IMR-90 (cell line): ENCODE results near the gene MANSC4. TPM values are rescaled to one million over a fixed set of nuclear protein-coding genes. Genes with fewer than 3 reads are reported as not detected.
A peak's percentile ranks its signal among the peaks of the same experiment; 100 is the strongest.

Experiments used
- CEBPB ChIP-seq: IDR thresholded peaks from 2 replicates; pipeline ENCODE4 v1.6.1; 2012; ENCODE audit warnings: low read depth, low read length, improper control_type of control experiment
- FOS ChIP-seq: fragments of 150-350 bp; IDR thresholded peaks from 2 replicates; pipeline ENCODE4 v1.6.1; 2016; ENCODE audit warnings: low read depth, low read length
- MXI1 ChIP-seq: IDR thresholded peaks from 2 replicates; pipeline ENCODE4 v1.6.1; 2012; ENCODE audit warnings: low read depth, mild to moderate bottlenecking, low read length, moderate library complexity, borderline replicate concordance
- NFE2L2 ChIP-seq: fragments of 150-350 bp; IDR thresholded peaks from 2 replicates; pipeline ENCODE4 v1.6.1; 2016; ENCODE audit warnings: low read depth, mild to moderate bottlenecking, low read length
- polyA plus RNA-seq, 3 experiments: library from polyadenylated mRNA; depleted of rRNA; stranded (reverse); fragments of >200 nt; gene quantifications; 2 replicates each; pipeline ENCODE4 v1.2.3, GENCODE V29; 2012; ENCODE audit warnings: low replicate concordance in 1 of 3
- total RNA-seq: library from RNA; depleted of rRNA; stranded (reverse); fragments of >200 nt; gene quantifications from 2 replicates; pipeline ENCODE4 v1.2.3, GENCODE V29; 2012
- TF ChIP-seq, protein P1 (sequence below): conservative IDR thresholded peaks from 2 replicates; pipeline ENCODE4 v1.5.1; 2012; ENCODE audit warnings: mild to moderate bottlenecking, low read depth, low read length, improper control_type of control experiment

Gene MANSC4
- total and polyA plus RNA-seq, 2 of the 4 experiments (the other 2 are of a cell fraction): not detected

DNA sequence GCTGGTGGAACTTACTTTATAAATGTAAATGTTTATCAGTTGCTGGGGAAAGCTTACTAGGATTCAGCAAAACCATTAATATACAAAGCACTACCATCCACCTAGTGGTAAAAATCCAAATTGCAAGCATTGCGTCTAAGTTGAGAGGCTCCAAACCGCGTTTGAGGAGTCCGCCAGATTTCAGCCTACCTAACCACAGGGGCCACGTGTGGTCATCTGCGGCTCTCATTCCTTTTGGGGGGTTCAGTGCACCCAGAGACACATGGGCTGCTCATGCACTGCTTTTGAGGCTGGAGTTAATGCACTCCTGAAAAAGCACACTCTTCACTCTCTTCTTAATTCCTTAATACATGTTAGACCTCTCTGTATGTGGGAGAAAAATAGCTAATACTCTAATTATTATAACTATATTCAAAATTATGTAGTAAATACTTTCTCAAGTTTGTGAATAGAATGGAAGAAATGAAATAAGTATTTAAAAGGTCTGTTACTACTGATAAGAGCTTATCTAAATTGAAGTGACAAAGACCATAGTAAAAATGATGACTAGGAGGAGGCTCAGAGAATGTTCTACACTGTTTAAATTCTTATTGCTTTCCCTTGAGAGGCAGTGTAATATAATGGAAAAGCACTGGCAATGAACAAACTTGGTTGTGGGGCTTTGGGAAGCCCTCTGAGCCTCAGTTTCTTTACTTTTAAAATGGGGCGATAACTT is 41.4 kb upstream of the MANSC4 start (continued):
- no peak for TF ChIP-seq CEBPB
- TF ChIP-seq, protein P1, sequence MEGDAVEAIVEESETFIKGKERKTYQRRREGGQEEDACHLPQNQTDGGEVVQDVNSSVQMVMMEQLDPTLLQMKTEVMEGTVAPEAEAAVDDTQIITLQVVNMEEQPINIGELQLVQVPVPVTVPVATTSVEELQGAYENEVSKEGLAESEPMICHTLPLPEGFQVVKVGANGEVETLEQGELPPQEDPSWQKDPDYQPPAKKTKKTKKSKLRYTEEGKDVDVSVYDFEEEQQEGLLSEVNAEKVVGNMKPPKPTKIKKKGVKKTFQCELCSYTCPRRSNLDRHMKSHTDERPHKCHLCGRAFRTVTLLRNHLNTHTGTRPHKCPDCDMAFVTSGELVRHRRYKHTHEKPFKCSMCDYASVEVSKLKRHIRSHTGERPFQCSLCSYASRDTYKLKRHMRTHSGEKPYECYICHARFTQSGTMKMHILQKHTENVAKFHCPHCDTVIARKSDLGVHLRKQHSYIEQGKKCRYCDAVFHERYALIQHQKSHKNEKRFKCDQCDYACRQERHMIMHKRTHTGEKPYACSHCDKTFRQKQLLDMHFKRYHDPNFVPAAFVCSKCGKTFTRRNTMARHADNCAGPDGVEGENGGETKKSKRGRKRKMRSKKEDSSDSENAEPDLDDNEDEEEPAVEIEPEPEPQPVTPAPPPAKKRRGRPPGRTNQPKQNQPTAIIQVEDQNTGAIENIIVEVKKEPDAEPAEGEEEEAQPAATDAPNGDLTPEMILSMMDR: peak; percentile 73
- TF ChIP-seq FOS: no peak
- TF ChIP-seq MXI1: no peak
- no peak for TF ChIP-seq NFE2L2
